ENCODE data around the gene FASN. TPM values are rescaled to one million over a fixed set of nuclear protein-coding genes. Genes with fewer than 3 reads are reported as not detected.

Gene FASN
- total RNA-seq, 6 experiments from 2014 or later, result 76.5 to 290 (median 217) TPM

- peaks cover 0 to 44% (median 15%) of the 10 kb centered on the region in 4 donors for H3K4me1 ChIP-seq
- DNase-seq (no peak), ATAC-seq (no peak)
- intact Hi-C loops (cut with DNase I), result loop anchor here (10.0 kb wide), 2 partner anchors 49 to 59 kb away; partner anchors contain the start of gene FASN (in 1 of the 2)
- H3K4me3 ChIP-seq, result peak overlapping the region in 1 of 3 donors; percentile 81
- no peaks in the 10 kb centered on the region for H3K9me3 ChIP-seq
- peak overlapping the region in 1 of 3 donors; percentile 89 for H3K27ac ChIP-seq
- no peaks in the 10 kb centered on the region for H3K27me3 ChIP-seq
- H3K36me3 ChIP-seq, result peaks cover 0 to 16% (median 0%) of the 10 kb centered on the region in 4 donors
- no peak for TF ChIP-seq CTCF (IDR thresholded peaks at IDR 0.05)
- TF ChIP-seq POLR2A (IDR thresholded peaks at IDR 0.05), result no peak
- WGBS (ENCODE audit: insufficient coverage, low coverage, low lambda C conversion rate, missing lambda C conversion rate), result 37% methylated on average over 7 of the region's 8 CpGs
Measured at GRCh38 chr17:82035488-82035887, 62.5 kb downstream of the FASN start.

- WGBS (ENCODE audit: insufficient coverage, low coverage, low lambda C conversion rate, missing lambda C conversion rate), result 24% methylated on average over 12 of the region's 23 CpGs
- DNase-seq (peak in 2 of 3 donors; percentile 87 to 89), ATAC-seq (peak in 2 of 4 donors; percentile 1 to 14)
- Histone ChIP-seq H3K4me3 (no peak overlapping the region), H3K4me1 (peaks cover 0 to 46% (median 18%) of the 10 kb centered on the region in 4 donors), H3K27ac (peak overlapping the region in 1 of 3 donors; percentile 51), H3K9me3 (no peaks in the 10 kb centered on the region), H3K36me3 (peaks cover 0 to 16% (median 0%) of the 10 kb centered on the region in 4 donors), H3K27me3 (no peaks in the 10 kb centered on the region)
- TF ChIP-seq CTCF (IDR thresholded peaks at IDR 0.05), result no peak
- TF ChIP-seq POLR2A (IDR thresholded peaks at IDR 0.05), result no peak
- intact Hi-C loops (cut with DNase I), result loop anchor here (5.0 to 10.0 kb wide), 3 partner anchors 50 to 123 kb away; partner anchors contain the start of gene FASN (in 1 of the 2)
Measured at GRCh38 chr17:82034371-82035011, 63.5 kb downstream of the FASN start.

- peaks cover 0 to 16% (median 0%) of the 10 kb centered on the region in 4 donors for H3K36me3 ChIP-seq
- 20% methylated on average over 1 of the region's 38 CpGs for WGBS (ENCODE audit: insufficient coverage, low coverage, low lambda C conversion rate, missing lambda C conversion rate)
- H3K4me3 ChIP-seq, result no peak overlapping the region
- H3K9me3 ChIP-seq, result no peaks in the 10 kb centered on the region
- intact Hi-C loops (cut with DNase I), result loop anchor here (5.0 to 10.0 kb wide), 3 partner anchors 51 to 124 kb away; partner anchors contain the start of gene FASN (in 1 of the 2)
- no peak for TF ChIP-seq CTCF (IDR thresholded peaks at IDR 0.05)
- TF ChIP-seq POLR2A (IDR thresholded peaks at IDR 0.05), result no peak
- ATAC-seq (no peak), DNase-seq (no peak)
- peak overlapping the region in 1 of 3 donors; percentile 51 for H3K27ac ChIP-seq
- H3K27me3 ChIP-seq, result no peaks in the 10 kb centered on the region
- peaks cover 0 to 36% (median 13%) of the 10 kb centered on the region in 4 donors for H3K4me1 ChIP-seq
Measured at GRCh38 chr17:82033359-82034085, 64.5 kb downstream of the FASN start.

- TF ChIP-seq CTCF (IDR thresholded peaks at IDR 0.05) (no peak), POLR2A (IDR thresholded peaks at IDR 0.05) (no peak)
- ATAC-seq, result peak; percentile 6 to 47 (median 24)
- H3K36me3 ChIP-seq, result peaks cover 0 to 16% (median 0%) of the 10 kb centered on the region in 4 donors
- H3K27me3 ChIP-seq, result no peaks in the 10 kb centered on the region
- no peak overlapping the region for H3K27ac ChIP-seq
- intact Hi-C loops (cut with DNase I), result loop anchor here (2.0 to 10.0 kb wide), 4 partner anchors 53 to 125 kb away; partner anchors contain the start of gene FASN (in 1 of the 2)
- peak in 1 of 3 donors; percentile 76 for DNase-seq
- H3K4me1 ChIP-seq, result peaks cover 0 to 31% (median 12%) of the 10 kb centered on the region in 4 donors
- no CpG with 5 or more reads among the region's 59 CpGs for WGBS (ENCODE audit: insufficient coverage, low coverage, low lambda C conversion rate, missing lambda C conversion rate)
- H3K9me3 ChIP-seq, result no peaks in the 10 kb centered on the region
- H3K4me3 ChIP-seq, result peak overlapping the region in 2 of 3 donors; percentile 25 to 60
Measured at GRCh38 chr17:82031885-82032627, 66.0 kb downstream of the FASN start.

All from right lobe of liver (tissue), 6 donors.